CD1c-positive myeloid dendritic cell (primary cell): ENCODE data around the gene GMPPB.

Experiments used
- DNase-seq: peaks from one replicate; pipeline ENCODE4 v3.0.0-alpha.2; 2016; ENCODE audit errors: extremely low spot score

Gene GMPPB

DNA sequence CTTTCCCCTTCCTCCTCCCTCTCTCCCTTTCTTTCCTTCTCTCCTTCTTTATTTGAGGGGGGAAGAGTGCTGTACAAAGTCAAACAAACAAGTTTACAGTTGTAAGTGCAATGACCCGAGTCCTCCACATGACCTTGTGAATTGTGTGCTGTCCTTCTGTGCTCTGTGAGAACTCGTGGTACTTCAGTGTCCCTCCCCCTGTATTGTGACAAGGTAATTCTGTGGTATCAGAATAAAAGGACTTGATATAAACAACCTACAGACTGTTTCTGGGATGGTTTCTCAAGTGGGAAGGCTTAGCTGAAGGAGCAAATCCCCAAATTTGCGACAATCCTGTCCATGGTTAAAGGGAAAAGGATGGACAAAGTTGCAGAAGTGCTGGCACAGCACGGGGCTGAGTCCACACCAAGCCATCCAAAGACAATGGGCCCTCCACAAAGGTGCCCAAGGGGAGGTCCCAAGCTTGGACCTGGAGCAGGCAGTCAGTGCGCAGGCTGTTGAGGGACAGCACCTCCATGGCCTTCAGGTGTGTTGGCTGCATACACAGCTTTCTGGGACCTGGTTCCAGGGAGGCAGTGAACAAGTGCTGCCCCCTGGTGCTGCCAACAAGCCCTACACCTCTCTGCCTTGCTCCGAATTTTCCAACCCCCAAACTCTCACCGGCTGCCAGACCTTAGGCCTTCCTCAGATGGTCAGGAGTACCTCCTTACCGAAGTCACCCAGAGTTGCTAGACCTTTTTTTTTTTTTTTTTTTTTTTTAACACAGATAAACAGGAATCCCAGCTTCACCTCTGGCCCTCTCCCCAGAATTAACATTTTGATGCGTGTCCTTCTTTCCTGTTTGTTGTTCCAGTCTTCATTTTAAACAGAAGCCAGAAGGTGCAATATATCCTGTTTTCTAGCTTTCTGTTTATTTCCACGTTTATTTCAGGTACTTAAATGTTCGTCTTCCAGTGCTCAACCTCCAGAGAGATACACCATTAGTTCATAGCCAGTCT is 52.2 kb downstream of the GMPPB start:
- DNase-seq: peak; percentile 71

- no peak for DNase-seq
These were observed 52.8 kb downstream of the GMPPB start for GRCh38 chr3:49670940-49671290.
